RWPE1 (cell line): ENCODE data around the gene TTC21A.
A peak's percentile ranks its signal among the peaks of the same experiment; 100 is the strongest.

Experiments used
- CTCF ChIA-PET: fragments of 350-600 bp; sonication (Branson Sonifier 250); formaldehyde crosslinking; extraction: SDS; loops from one replicate; lab custom pipeline; 2021; lab: Yijun Ruan, JAX
- POLR2A ChIA-PET: fragments of 400-600 bp; formaldehyde crosslinking; extraction: SDS; loops from one replicate; lab custom pipeline; 2020; ENCODE audit warnings: antibody characterized with exemption; ENCODE audit not compliant: low non-redundant PET; lab: Yijun Ruan, JAX
- DNase-seq: peaks from one replicate; pipeline ENCODE4 v3.0.0; 2012; ENCODE audit warnings: low spot score
- H3K27ac ChIP-seq: fragments of 450-650 bp; 2 replicates; pipeline ENCODE4 v1.5.1; 2017
- CTCF ChIP-seq: fragments of 450-650 bp; conservative IDR thresholded peaks from 2 replicates; pipeline ENCODE4 v1.5.1; 2017; ENCODE audit warnings: low read depth, mild to moderate bottlenecking

The TTC21A gene

GRCh38 chr3:39086144-39086543, 21.3 kb upstream of the TTC21A start:
- no peak for TF ChIP-seq CTCF
- H3K27ac ChIP-seq, result no peak overlapping the region
- CTCF ChIA-PET, result interaction anchor here (0.6 kb wide), 2 partner anchors 10 to 15 kb away, joined by 3 to 4 read pairs; no protein-coding TSS in a partner anchor
- no peak for DNase-seq
- POLR2A ChIA-PET, result no interaction called here

GRCh38 chr3:39088456-39088855, 19.0 kb upstream of the TTC21A start:
- POLR2A ChIA-PET, result no interaction called here

GRCh38 chr3:39088889-39089288, 18.6 kb upstream of the TTC21A start:
- ChIA-PET CTCF (interaction anchor here (0.6 kb wide), 1 partner anchor 23 kb away, joined by 5 read pairs; no protein-coding TSS in a partner anchor), POLR2A (no interaction called here)
- DNase-seq, result no peak
- TF ChIP-seq CTCF, result no peak
- H3K27ac ChIP-seq, result peak overlapping the region; percentile 20; the same call in 1 of the 2 replicates

More at GRCh38 chr3:39088456-39088855, 19.0 kb upstream of the TTC21A start:
- TF ChIP-seq CTCF, result no peak
- H3K27ac ChIP-seq, result peak overlapping the region; percentile 20; the same call in 1 of the 2 replicates
- CTCF ChIA-PET, result interaction anchor here (0.6 kb wide), 1 partner anchor 23 kb away, joined by 5 read pairs; no protein-coding TSS in a partner anchor
- no peak for DNase-seq

- ChIA-PET CTCF (no interaction called here), POLR2A (no interaction called here)
- H3K27ac ChIP-seq, result no peak overlapping the region
- no peak for TF ChIP-seq CTCF
- DNase-seq, result no peak
These were observed 16.6 kb upstream of the TTC21A start for GRCh38 chr3:39090922-39091321.

GRCh38 chr3:39094851-39095677, 12.4 kb upstream of the TTC21A start:
- H3K27ac ChIP-seq, result no peak overlapping the region
- TF ChIP-seq CTCF, result no peak
- POLR2A ChIA-PET, result no interaction called here
- CTCF ChIA-PET, result no interaction called here
- no peak for DNase-seq

GRCh38 chr3:39095778-39096177, 11.7 kb upstream of the TTC21A start:
- no peak for TF ChIP-seq CTCF
- ChIA-PET CTCF (interaction anchor here (0.6 kb wide), 1 partner anchor 9 kb away, joined by 3 read pairs; no protein-coding TSS in a partner anchor), POLR2A (no interaction called here)
- no peak overlapping the region for H3K27ac ChIP-seq
- no peak for DNase-seq
